ENCODE measurements around the gene POLD4. TPM values are rescaled to one million over a fixed set of nuclear protein-coding genes. Genes with fewer than 3 reads are reported as not detected.

The POLD4 gene
- polyA plus RNA-seq, 1 experiment: 45.9 TPM

- no peak overlapping the region for H3K4me3 ChIP-seq (ENCODE audit: low read depth, low read length)
- POLR2A ChIA-PET: interaction anchor here (0.6 to 1.2 kb wide), 2 partner anchors 11 to 145 kb away, joined by 3 read pairs; partner anchors contain the start of gene SSH3
- no peak for TF ChIP-seq CTCF (IDR thresholded peaks at IDR 0.05; ENCODE audit: low read depth, low read length)
- no peaks in the 10 kb centered on the region for H3K27me3 ChIP-seq (ENCODE audit: control insufficient read depth, insufficient read depth, low read length)
- CTCF ChIA-PET: interaction anchor here (0.6 to 3.6 kb wide), 2 partner anchors 47 to 52 kb away, joined by 3 to 17 read pairs; no protein-coding TSS in a partner anchor
- no peak overlapping the region for H3K27ac ChIP-seq (ENCODE audit: low read depth, low read length)
- DNase-seq (ENCODE audit: low read depth, low spot score): no peak
- no peaks in the 10 kb centered on the region; the same call in 1 of the 2 replicates for H3K9me3 ChIP-seq (ENCODE audit: control insufficient read depth, insufficient read depth, low read length)
These were observed 39.1 kb downstream of the POLD4 start for GRCh38 chr11:67314218-67314617.

DNA sequence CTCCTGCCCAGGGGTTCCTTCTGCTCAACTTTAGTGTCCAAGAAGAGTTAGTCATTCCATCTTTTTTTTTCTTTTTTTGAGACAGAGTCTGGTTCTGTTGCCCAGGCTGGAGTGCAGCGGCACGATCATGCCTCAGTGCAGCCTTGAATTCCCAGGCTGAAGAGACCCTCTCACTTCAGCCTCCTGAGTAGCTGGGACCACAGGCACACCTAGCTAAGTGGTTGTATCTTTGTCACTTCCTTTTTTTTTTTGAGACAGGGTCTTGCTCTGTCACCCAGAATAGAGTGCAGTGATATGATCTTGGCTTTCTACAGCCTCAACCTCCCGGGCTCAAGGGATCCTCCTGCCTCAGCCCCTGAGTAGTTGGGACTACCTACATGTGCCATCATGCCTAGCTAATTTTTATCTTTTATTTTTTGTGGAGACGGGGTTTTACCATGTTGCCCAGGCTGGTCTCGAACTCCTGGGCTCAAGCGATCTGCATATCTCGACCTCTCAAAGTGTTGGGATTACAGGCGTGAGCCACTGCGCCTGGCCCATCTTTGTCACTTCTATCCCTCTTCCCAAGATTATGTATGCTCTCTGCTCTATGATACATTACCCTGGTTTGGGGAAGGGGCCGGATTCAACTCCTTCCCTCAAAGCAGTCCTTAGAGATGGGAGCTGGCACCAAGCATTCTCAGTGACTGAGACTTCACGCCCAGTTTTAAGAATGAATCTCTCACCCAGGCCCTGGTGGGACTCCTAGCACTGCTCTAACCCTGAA, 40.0 kb downstream of the POLD4 start:
- H3K9me3 ChIP-seq (ENCODE audit: control insufficient read depth, insufficient read depth, low read length): no peaks in the 10 kb centered on the region; the same call in 1 of the 2 replicates
- no peaks in the 10 kb centered on the region for H3K27me3 ChIP-seq (ENCODE audit: control insufficient read depth, insufficient read depth, low read length)
- no peak overlapping the region for H3K27ac ChIP-seq (ENCODE audit: low read depth, low read length)
- POLR2A ChIA-PET: interaction anchor here (1.2 kb wide), 1 partner anchor 11 kb away, joined by 3 read pairs; the partner anchor contains the start of gene SSH3
- H3K4me3 ChIP-seq (ENCODE audit: low read depth, low read length): no peak overlapping the region
- CTCF ChIA-PET: interaction anchor here (3.6 kb wide), 1 partner anchor 51 kb away, joined by 17 read pairs; no protein-coding TSS in a partner anchor
- no peak for DNase-seq (ENCODE audit: low read depth, low spot score)
- TF ChIP-seq CTCF (IDR thresholded peaks at IDR 0.05; ENCODE audit: low read depth, low read length): no peak

DNA sequence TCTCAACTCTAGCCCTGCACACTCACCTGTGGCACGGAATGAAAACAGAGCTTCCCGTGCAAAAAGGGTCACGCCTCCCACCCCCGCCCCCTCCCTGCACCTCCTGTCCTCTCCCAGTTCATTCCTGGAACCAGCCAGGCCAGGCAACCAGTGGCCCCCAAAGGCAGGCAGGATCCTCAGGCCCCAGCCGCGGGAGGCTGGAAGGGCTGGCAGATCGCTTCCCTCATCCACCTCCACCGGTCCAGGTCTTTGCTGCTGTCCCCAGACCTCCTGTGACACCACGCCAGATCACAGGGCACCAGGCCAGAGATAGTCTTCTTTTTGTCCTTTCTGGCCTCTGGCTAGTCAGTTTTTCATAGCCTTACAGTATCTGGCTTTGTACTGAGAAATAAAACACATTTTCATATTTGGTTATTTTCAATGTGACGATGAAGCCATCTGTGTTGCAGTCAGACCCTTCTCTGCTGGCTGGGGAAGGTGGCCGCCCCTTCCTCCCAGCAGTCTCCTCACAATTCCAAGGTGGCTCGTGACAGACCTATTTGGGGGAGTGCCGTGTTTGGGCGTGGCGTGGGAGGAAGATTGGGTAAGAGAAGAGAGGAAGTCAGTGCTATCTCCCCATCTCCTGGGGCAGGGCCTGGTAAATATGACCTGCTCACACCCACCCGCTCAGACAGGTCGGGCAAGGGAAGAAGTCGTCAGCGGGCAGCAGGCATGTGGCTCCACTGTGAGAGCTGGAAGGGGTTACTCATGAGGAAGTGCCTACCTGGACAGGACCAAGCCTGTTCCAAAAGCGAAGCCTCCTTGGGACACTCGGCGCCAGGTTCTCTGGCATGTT, 40.9 kb downstream of the POLD4 start:
- POLR2A ChIA-PET: no interaction called here
- Histone ChIP-seq H3K4me3 (ENCODE audit: low read depth, low read length) (no peak overlapping the region), H3K27me3 (ENCODE audit: control insufficient read depth, insufficient read depth, low read length) (no peaks in the 10 kb centered on the region), H3K27ac (ENCODE audit: low read depth, low read length) (no peak overlapping the region), H3K9me3 (ENCODE audit: control insufficient read depth, insufficient read depth, low read length) (no peaks in the 10 kb centered on the region)
- CTCF ChIA-PET: interaction anchor here (3.6 kb wide), 1 partner anchor 50 kb away, joined by 17 read pairs; no protein-coding TSS in a partner anchor
- TF ChIP-seq CTCF (IDR thresholded peaks at IDR 0.05; ENCODE audit: low read depth, low read length): no peak
- no peak for DNase-seq (ENCODE audit: low read depth, low spot score)

- DNase-seq (ENCODE audit: low read depth, low spot score): no peak
- POLR2A ChIA-PET: no interaction called here
- no peaks in the 10 kb centered on the region for H3K27me3 ChIP-seq (ENCODE audit: control insufficient read depth, insufficient read depth, low read length)
- no peak overlapping the region for H3K27ac ChIP-seq (ENCODE audit: low read depth, low read length)
- H3K4me3 ChIP-seq (ENCODE audit: low read depth, low read length): no peak overlapping the region
- CTCF ChIA-PET: no interaction called here
- TF ChIP-seq CTCF (IDR thresholded peaks at IDR 0.05; ENCODE audit: low read depth, low read length): no peak
- H3K9me3 ChIP-seq (ENCODE audit: control insufficient read depth, insufficient read depth, low read length): no peaks in the 10 kb centered on the region
These were observed 41.7 kb downstream of the POLD4 start for GRCh38 chr11:67311556-67312082.

Measured in AG04450 (cell line).